ENCODE measurements around the gene ZMIZ1.
A peak's percentile ranks its signal among the peaks of the same experiment; 100 is the strongest.
"Not testable (repeated sequence)": the region's sequence is repeated elsewhere in the genome, so short reads cannot be mapped to it uniquely, and the experiment has no call there.

The ZMIZ1 gene

DNA sequence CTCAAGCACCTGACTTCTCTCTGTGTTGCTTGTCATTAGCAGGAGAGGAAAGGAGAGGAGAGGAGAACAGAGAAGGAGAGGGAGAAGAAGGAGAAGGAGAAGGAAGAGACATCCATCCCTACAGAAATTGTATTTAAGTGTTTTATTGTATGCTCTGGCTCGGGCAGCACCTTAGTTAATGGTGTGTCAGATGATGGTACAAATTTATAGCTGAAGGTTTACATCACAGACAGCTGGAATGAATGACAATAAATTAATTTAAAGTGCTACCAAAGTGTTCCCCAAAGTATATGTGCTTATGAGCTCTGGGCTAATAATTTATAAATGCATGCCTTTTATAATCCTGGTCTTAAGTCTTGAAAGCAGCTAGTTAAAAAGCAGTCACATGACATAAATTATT lies 38.1 kb upstream of the ZMIZ1 start:
- DNase-seq: no peak

GRCh38 chr10:79031723-79032122 lies 37.0 kb upstream of the ZMIZ1 start:
- DNase-seq: no peak

GRCh38 chr10:79034271-79034876 lies 34.4 kb upstream of the ZMIZ1 start:
- no peak for DNase-seq

GRCh38 chr10:79036416-79036815 lies 32.4 kb upstream of the ZMIZ1 start:
- DNase-seq: not testable (repeated sequence)

DNA sequence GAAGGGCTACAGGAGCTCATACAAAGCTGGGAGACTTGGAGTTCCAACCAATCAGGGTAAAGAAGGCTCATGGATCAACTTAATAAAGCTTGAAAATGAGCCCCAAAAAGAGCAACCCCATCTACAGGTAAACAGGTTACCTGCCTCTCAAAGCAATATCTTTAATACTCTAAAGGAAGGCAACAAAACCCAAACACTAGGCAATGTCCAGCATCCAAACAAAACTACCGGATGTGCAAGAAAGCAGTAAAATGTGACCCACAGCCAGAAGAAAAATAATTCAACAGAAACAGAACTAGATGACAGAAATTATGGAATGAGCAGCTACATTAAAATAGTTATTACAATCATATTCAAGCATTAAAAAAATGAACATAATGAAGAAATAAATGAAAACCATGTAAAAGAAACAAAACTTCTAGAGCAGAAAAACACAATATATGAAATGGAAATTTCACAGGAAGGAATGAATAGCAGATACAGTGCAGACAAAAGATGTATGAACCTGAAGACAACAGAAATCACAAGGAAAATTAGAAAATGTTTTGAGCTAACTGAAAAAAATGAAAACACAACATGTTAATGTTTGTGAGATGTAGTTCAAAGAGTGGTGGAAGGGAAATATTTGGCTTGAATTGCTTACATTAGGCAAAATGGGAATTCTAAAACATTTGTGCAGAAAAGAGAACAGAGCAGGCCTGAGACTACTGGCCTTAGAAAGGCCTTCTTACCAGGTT lies 30.5 kb upstream of the ZMIZ1 start:
- DNase-seq: no peak

- DNase-seq: no peak
Measured at GRCh38 chr10:79038841-79039201, 29.9 kb upstream of the ZMIZ1 start.

GRCh38 chr10:79042639-79043411 lies 25.9 kb upstream of the ZMIZ1 start:
- no peak for DNase-seq

- no peak for DNase-seq
Measured at GRCh38 chr10:79044036-79044632, 24.6 kb upstream of the ZMIZ1 start.

DNA sequence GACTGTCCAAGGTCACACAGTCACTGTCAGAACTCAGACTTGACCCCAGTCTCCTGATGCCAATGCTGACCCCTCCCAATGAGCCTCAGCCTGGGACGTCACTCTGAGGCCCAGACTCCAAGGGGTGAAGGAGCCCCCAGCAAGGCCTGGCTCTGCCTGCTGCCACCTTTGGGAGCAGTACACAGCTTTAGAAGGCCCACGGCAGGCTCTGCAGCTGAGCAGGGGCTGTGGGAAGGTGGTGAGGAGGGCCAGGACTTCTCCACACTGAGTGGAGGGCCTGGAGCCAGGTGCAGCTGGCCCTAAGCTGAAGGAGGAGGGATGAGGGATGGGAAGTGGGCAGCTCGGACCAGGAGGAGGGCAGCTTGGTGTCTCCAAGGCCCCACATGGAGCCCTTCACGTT lies 23.9 kb upstream of the ZMIZ1 start:
- DNase-seq: no peak

DNA sequence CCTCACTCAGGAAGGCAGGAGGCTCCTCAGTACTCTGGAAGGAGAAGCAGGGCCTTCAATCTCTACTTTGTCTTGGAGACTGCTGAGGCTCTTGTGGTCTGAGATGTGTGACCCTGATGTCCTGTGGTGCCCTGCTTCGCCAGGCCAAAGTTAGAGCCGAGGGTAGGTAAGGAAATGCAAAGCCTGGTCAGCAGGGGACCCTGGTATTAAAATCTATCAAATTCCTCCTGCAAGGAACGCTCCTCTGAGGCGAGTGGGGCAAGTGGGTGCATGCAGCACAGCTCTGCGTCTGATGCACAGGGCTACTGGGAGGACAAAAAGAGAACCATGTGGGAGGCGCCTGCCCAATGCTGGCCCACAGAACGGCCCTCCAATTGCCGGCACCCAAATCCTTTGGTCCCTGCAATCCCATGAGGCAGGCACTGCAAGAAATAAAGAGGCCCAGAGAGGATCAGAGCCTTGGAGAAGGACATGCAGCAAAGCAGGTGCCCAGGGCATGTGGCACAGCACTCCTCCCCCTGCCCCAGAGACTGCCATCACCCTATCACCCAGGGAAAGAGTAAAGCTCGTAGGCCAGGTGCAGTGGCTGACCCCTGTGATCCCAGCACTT lies 23.1 kb upstream of the ZMIZ1 start:
- DNase-seq: no peak

- no peak for DNase-seq
Measured at GRCh38 chr10:79046326-79046725, 22.4 kb upstream of the ZMIZ1 start.

DNA sequence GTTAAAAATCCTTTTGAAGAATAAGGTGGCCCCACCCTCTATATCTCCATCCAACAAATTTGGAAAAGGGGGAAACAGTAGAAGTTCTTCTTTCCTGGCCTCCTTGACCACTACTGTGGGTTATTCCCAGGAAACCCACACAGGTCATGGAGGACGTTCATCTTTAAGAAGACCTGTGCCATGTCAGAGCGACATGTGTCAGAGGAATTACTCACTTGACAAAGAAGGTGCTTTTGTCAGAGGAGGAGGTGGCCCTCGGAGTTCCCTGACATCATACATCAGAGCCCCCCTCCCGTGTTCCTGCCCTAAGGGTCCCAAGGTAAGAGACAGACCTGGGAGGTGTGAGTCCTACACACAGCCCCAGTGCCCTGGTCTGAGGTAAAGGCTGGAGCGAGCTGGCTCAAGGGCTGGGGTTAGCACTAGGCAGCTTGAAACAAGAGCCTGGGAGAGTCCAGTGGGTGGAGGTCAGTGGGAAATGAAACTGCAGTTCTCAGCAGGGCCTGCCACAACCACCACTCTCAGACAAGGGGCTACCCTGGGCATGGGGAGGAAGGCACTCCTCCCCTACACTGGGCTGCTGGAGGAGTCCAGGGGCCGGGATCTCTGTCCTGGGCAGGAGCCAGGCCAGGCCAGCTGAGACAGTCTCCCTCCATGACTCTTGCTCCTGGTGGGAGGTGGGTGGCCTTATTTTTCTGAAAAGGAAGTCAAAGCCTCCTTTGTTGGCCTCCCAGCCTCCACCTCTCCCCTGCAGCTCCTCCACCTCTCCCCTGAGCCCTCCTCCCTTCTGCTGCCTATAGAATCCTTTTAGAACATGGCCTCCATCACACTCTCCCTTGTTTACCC lies 21.8 kb upstream of the ZMIZ1 start:
- DNase-seq: peak; percentile 64 to 78

DNA sequence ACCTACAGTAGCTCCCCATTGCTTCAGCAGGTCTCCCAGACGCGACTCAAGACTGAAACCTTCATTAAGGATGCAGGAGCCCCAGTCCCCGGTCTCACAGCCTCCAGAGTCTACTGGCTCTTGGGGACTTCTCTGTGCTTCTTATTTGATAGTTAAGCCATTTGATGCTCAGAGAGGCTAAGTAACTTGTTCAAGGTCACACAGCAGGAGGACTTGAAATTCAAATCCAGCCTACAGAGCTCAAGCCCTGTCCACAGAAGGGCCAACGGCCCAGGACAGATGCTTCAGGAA lies 21.2 kb upstream of the ZMIZ1 start:
- DNase-seq: no peak

DNA sequence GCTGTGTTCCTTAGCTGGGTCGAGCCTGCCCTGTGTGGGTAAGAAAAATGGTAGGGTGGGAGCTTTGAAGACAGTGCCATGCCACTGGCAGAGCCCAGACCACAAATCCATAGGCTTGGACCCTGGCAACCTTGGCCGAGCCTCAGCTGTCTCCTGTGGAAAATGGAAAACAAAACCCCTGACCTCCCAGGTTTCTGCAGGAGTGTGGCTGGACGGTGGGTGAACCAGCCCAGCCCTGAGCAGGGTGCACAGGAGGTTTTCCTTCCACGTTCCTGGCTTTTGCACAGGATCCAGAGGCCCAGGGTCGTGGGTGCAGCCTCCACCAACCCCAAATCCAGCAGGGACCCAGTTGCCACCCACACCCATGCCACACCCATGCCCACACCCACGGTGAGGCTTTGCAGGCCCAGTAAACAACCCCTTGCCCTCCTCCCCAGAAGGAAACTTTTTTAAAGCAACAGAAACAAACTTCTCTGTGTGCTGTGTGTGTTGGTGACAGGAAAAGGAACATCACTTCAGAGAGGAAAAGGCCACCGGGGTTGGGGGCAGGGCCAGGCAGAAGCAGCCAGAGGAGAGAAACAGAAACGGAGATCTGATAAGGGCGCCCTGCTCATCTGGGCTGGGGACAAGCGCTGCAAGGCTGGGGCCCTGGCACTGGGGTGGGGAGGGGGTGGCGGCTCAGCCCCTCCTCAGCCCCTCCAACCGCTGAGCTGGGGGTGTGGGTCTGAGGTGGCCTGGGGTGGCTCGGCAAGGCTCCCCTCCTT lies 20.7 kb upstream of the ZMIZ1 start:
- peak; percentile 42 to 48 for DNase-seq

DNA sequence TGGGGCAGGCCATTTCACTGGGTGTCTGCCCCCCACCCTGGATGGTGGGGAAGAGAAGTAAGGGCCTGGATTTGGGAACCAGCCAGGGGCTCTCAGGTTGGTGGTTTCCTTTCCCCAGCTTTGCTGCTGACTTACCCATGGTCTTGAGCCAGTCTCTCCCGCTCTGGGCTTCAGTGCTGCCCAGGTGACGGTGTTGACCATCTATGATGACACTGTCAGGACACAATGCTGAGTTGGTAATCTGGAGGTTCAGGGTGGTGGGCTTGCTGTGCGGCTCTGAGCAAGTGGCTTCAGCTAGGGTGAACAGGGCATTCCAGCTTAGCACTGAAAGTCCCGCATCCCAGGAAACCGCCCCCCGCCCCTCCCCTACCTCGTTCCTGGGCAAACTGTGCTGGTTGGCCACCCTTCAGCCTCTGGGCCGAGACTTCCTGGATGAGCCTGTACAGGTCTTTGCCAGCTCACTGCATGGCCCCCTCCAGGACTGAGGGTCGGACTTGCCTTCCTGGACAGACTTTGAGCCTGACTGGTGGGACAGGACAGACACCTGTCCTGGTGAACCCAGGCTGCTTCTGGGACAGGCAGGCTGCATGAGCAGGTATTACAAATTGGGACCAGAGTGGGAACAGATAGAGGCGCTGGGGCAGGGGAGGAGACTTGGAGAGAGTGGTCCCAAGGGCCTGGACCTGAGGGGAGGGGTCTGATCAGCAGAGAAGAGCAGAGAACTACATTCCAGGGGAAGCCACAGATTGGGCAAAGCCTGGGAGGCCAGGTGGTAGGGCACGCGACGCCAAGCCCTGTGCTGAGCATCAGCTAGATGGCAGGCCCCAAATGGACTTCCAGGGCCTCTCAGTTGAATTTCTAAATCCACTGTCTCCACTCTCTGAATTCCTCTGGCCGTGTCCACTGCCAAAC lies 19.9 kb upstream of the ZMIZ1 start:
- DNase-seq: no peak

DNA sequence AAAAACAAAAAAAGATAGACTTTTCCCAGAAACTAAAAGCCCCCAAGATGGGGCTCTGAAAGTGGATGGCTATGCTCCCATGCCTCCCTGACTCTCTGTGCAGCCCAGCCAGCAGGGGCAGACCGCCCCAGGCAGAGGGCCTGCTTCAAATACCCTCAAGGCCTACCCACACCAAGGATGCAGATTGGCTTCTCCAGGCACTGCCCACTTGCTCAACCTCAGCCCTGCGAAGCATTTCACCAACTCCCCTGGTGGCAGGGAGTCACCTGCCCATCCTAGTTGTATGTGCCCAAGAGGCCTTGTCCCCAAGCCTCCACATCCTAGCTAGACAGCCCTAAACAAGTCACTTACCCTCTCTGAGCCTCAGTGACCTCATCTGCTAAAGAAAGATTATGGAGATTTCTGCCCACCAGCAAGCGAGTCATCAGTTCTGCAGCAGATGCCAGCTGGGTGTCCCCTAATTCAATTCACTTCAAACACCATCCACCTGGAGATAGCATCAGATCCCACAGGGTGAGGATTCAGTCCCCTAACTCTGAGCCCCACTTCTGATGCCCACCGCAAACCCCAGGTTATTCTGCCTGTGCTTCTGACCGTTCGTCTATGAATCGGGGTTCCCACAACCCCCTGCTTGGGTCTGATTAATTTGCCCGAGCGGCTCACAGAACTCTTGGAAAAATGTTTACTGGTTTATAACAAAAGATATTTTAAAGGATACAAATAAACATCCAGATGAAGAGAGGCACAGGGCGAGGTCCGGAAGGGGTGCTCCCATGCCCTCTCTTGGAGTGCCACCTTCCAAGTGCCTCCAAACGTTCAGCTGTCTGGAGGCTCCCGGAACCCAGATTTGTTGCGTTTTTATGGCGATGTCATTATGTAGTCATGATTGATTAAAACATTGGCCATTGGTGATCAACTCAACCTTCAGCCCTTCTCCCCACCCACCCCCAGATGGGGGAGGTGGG lies 18.6 kb upstream of the ZMIZ1 start:
- DNase-seq: peak; percentile 54 to 75

GRCh38 chr10:79050896-79051555 lies 17.7 kb upstream of the ZMIZ1 start:
- no peak for DNase-seq

- no peak for DNase-seq
Measured at GRCh38 chr10:79051766-79052165, 17.0 kb upstream of the ZMIZ1 start.

Data from inflammatory macrophage treated with lipopolysaccharide for 1 hour (primary cell).